Uterus (tissue), 4 donors: Measurements from ENCODE around the gene ERICH6. TPM values are rescaled to one million over a fixed set of nuclear protein-coding genes. Genes with fewer than 3 reads are reported as not detected.

Source experiments
- DNase-seq, 2 donors: peaks; one replicate each; pipeline ENCODE4 v3.0.0-alpha.2; 2019 to 2020
- H3K27ac ChIP-seq, 2 donors: fragments of 200-600 bp; sonication (generic); 1 replicate in 1 of 2; 2 replicates in 1 of 2; pipeline ENCODE4 v1.5.1; 2016 to 2018
- H3K27me3 ChIP-seq, 2 donors: fragments of 200-600 bp; sonication (generic); one replicate each; pipeline ENCODE4 v1.5.1; 2018 to 2019; ENCODE audit warnings: control low read depth in 1 of 2
- H3K36me3 ChIP-seq, 2 donors: fragments of 200-600 bp; sonication (generic); one replicate each; pipeline ENCODE4 v1.5.1; 2019; ENCODE audit warnings: control low read depth in 1 of 2
- H3K4me1 ChIP-seq, 2 donors: fragments of 200-600 bp; sonication (generic); one replicate each; pipeline ENCODE4 v1.5.1; 2018 to 2019; ENCODE audit warnings: control low read depth in 1 of 2
- H3K4me3 ChIP-seq, 2 donors: fragments of 200-600 bp; sonication (generic); 1 replicate in 1 of 2; 2 replicates in 1 of 2; pipeline ENCODE4 v1.5.1; 2018 to 2019; ENCODE audit warnings: mild to moderate bottlenecking in 1 of 2
- H3K9me3 ChIP-seq, 2 donors: fragments of 200-600 bp; sonication (generic); one replicate each; pipeline ENCODE4 v1.5.1; 2019; ENCODE audit warnings: control low read depth in 1 of 2
- CTCF ChIP-seq, 4 experiments: fragments of 200-600 bp in 2 of 4; fragments of 450-650 bp in 2 of 4; sonication (generic) in 2 of 4; IDR thresholded peaks; one replicate each; pipeline ENCODE4 v1.5.1; 2016 to 2019; ENCODE audit warnings: antibody characterized with exemption in 4 of 4, mild to moderate bottlenecking in 2 of 4, moderate library complexity in 1 of 4
- POLR2A ChIP-seq, 2 donors: fragments of 450-650 bp; IDR thresholded peaks; one replicate each; pipeline ENCODE4 v1.6.1; 2016; ENCODE audit warnings: antibody characterized with exemption in 2 of 2, mild to moderate bottlenecking in 1 of 2, moderate library complexity in 1 of 2
- intact Hi-C: fragments of 100-400 bp; cut with DNase I; formaldehyde crosslinking; loops from one replicate; pipeline ENCODE4 v1.15.1; 2023; ENCODE audit warnings: low total_unique reads
- total RNA-seq, 4 donors: library from RNA; depleted of rRNA in 3 of 4; stranded (reverse); fragments of >200 nt in 3 of 4; gene quantifications; one replicate each; pipeline versions ENCODE4 v1.1.0 to v1.2.4, GENCODE V29; 2014 to 2023
- donor health status: DM: yes; HTN: yes; CAD: no.

ERICH6 gene
- total RNA-seq, 4 donors from 2014 or later: not detected

- TF ChIP-seq CTCF (IDR thresholded peaks at IDR 0.05) (no peak), POLR2A (IDR thresholded peaks at IDR 0.05) (no peak)
- Histone ChIP-seq H3K4me3 (no peak overlapping the region), H3K36me3 (no peaks in the 10 kb centered on the region), H3K27ac (no peak overlapping the region), H3K9me3 (no peaks in the 10 kb centered on the region), H3K27me3 (no peaks in the 10 kb centered on the region), H3K4me1 (peaks cover 0 to 4% of the 10 kb centered on the region in 2 donors)
- no peak for DNase-seq
- intact Hi-C loops: loop anchor here (10.0 kb wide), 1 partner anchor 55 kb away; no protein-coding TSS in a partner anchor
These were observed 26.1 kb upstream of the ERICH6 start for GRCh38 chr3:150729682-150730360.

GRCh38 chr3:150727653-150728502 is 24.2 kb upstream of the ERICH6 start:
- Histone ChIP-seq H3K27me3 (no peaks in the 10 kb centered on the region), H3K9me3 (no peaks in the 10 kb centered on the region), H3K27ac (no peak overlapping the region), H3K4me1 (peaks cover 0 to 4% of the 10 kb centered on the region in 2 donors), H3K4me3 (no peak overlapping the region), H3K36me3 (no peaks in the 10 kb centered on the region)
- intact Hi-C loops: loop anchor here (10.0 kb wide), 1 partner anchor 57 kb away; no protein-coding TSS in a partner anchor
- TF ChIP-seq POLR2A (IDR thresholded peaks at IDR 0.05) (no peak), CTCF (IDR thresholded peaks at IDR 0.05) (no peak)
- DNase-seq: no peak

GRCh38 chr3:150725548-150725947 is 21.8 kb upstream of the ERICH6 start:
- H3K27ac ChIP-seq: no peak overlapping the region
- no peaks in the 10 kb centered on the region for H3K36me3 ChIP-seq
- H3K27me3 ChIP-seq: no peaks in the 10 kb centered on the region
- no peak for DNase-seq
- no peak overlapping the region for H3K4me3 ChIP-seq
- intact Hi-C loops: loop anchor here (10.0 kb wide), 1 partner anchor 59 kb away; no protein-coding TSS in a partner anchor
- peaks cover 0 to 4% of the 10 kb centered on the region in 2 donors for H3K4me1 ChIP-seq
- no peaks in the 10 kb centered on the region for H3K9me3 ChIP-seq
- TF ChIP-seq POLR2A (IDR thresholded peaks at IDR 0.05) (no peak), CTCF (IDR thresholded peaks at IDR 0.05) (no peak)

GRCh38 chr3:150723946-150724345 is 20.2 kb upstream of the ERICH6 start:
- Histone ChIP-seq H3K9me3 (no peaks in the 10 kb centered on the region), H3K4me1 (no peaks in the 10 kb centered on the region), H3K27ac (no peak overlapping the region), H3K4me3 (no peak overlapping the region), H3K27me3 (no peaks in the 10 kb centered on the region), H3K36me3 (no peaks in the 10 kb centered on the region)
- no peak for TF ChIP-seq CTCF (IDR thresholded peaks at IDR 0.05)
- no peak for TF ChIP-seq POLR2A (IDR thresholded peaks at IDR 0.05)
- DNase-seq: no peak
- intact Hi-C loops: loop anchor here (10.0 kb wide), 1 partner anchor 61 kb away; no protein-coding TSS in a partner anchor

- DNase-seq: no peak
- H3K27me3 ChIP-seq: no peaks in the 10 kb centered on the region
- no peak overlapping the region for H3K4me3 ChIP-seq
- no peak for TF ChIP-seq POLR2A (IDR thresholded peaks at IDR 0.05)
- TF ChIP-seq CTCF (IDR thresholded peaks at IDR 0.05): no peak
- no peaks in the 10 kb centered on the region for H3K9me3 ChIP-seq
- no peaks in the 10 kb centered on the region for H3K4me1 ChIP-seq
- intact Hi-C loops: loop anchor here (10.0 kb wide), 1 partner anchor 63 kb away; no protein-coding TSS in a partner anchor
- H3K36me3 ChIP-seq: no peaks in the 10 kb centered on the region
- no peak overlapping the region for H3K27ac ChIP-seq
These were observed 18.5 kb upstream of the ERICH6 start for GRCh38 chr3:150722267-150722666.
